PC-3 (cell line): ENCODE data around the gene RORB. TPM values are rescaled to one million over a fixed set of nuclear protein-coding genes. Genes with fewer than 3 reads are reported as not detected.
A peak's percentile ranks its signal among the peaks of the same experiment; 100 is the strongest.

ENCODE experiments used
- ATAC-seq: fragments of 200-7000 bp; cut with Tn5 transposase; 2 replicates; pipeline ENCODE4 v1.9.1; 2020; ENCODE audit warnings: mild to moderate bottlenecking, moderate library complexity
- BruUV-seq: library from RNA; stranded (reverse); fragments of 400-500 nt; replicated peaks from 2 replicates; lab custom pipeline; 2021; lab: Mats Ljungman, UMichigan
- CTCF ChIA-PET: fragments of 300-600 bp; sonication (Branson Sonifier 250); formaldehyde crosslinking; loops from one replicate; lab custom pipeline; 2022; ENCODE audit warnings: antibody characterized with exemption; lab: Charles Lee
- POLR2A ChIA-PET: fragments of 300-600 bp; sonication (Branson Sonifier 250); formaldehyde crosslinking; loops from one replicate; lab custom pipeline; 2022; ENCODE audit warnings: antibody characterized with exemption; ENCODE audit not compliant: unreplicated experiment; lab: Charles Lee
- DNase-seq: peaks from one replicate; pipeline ENCODE4 v3.0.0-alpha.2; 2015
- H2AFZ ChIP-seq: fragments of 300-600 bp; sonication (generic); 2 replicates; pipeline ENCODE4 v1.6.0; 2016; ENCODE audit warnings: antibody characterized with exemption, low read length
- H3F3A ChIP-seq: fragments of 300-600 bp; sonication (generic); one replicate; pipeline ENCODE4 v1.6.0; 2017; ENCODE audit warnings: antibody characterized with exemption, low read length, control low read depth, mild to moderate bottlenecking; ENCODE audit not compliant: unreplicated experiment
- H3K27ac ChIP-seq: fragments of 300-600 bp; sonication (generic); 2 replicates; pipeline ENCODE4 v1.5.1; 2016; ENCODE audit warnings: mild to moderate bottlenecking, low read length
- H3K27me3 ChIP-seq: fragments of 300-600 bp; sonication (generic); 2 replicates; pipeline ENCODE4 v1.6.1; 2016; ENCODE audit warnings: low read length, mixed read lengths
- H3K36me3 ChIP-seq: fragments of 300-600 bp; sonication (generic); 2 replicates; pipeline ENCODE4 v1.6.1; 2016; ENCODE audit warnings: low read depth, mixed run types, low read length, mixed read lengths
- H3K4me1 ChIP-seq: fragments of 300-600 bp; sonication (generic); 2 replicates; pipeline ENCODE4 v1.5.1; 2016; ENCODE audit warnings: low read length; ENCODE audit not compliant: insufficient read depth
- H3K4me2 ChIP-seq: fragments of 300-600 bp; sonication (generic); 2 replicates; pipeline ENCODE4 v1.6.0; 2016; ENCODE audit warnings: low read length
- H3K4me3 ChIP-seq: fragments of 300-600 bp; sonication (generic); 2 replicates; pipeline ENCODE4 v1.5.1; 2016; ENCODE audit warnings: mild to moderate bottlenecking, low read length, mixed read lengths
- H3K79me2 ChIP-seq: fragments of 300-600 bp; sonication (generic); 2 replicates; pipeline ENCODE4 v1.6.1; 2017; ENCODE audit warnings: low read length, mixed read lengths
- H3K9ac ChIP-seq: fragments of 300-600 bp; sonication (generic); 2 replicates; pipeline ENCODE4 v1.6.0; 2016; ENCODE audit warnings: mild to moderate bottlenecking, low read length
- H3K9me2 ChIP-seq: fragments of 300-600 bp; sonication (generic); replicated peaks from 2 replicates; pipeline ENCODE4 v1.6.1; 2016; ENCODE audit warnings: mixed run types, low read length, mixed read lengths
- H3K9me3 ChIP-seq: fragments of 300-600 bp; sonication (generic); 2 replicates; pipeline ENCODE4 v1.6.1; 2016; ENCODE audit warnings: low read length, mixed read lengths
- H4K20me1 ChIP-seq: fragments of 300-600 bp; sonication (generic); 2 replicates; pipeline ENCODE4 v1.6.1; 2016; ENCODE audit warnings: low read length, mixed read lengths
- EZH2 ChIP-seq: fragments of 300-600 bp; sonication (generic); IDR thresholded peaks from one replicate; pipeline ENCODE4 v1.6.1; 2017; ENCODE audit warnings: antibody characterized with exemption, mild to moderate bottlenecking, low read length; ENCODE audit not compliant: unreplicated experiment
- EZH2phosphoT487 ChIP-seq: fragments of 300-600 bp; sonication (generic); IDR thresholded peaks from 2 replicates; pipeline ENCODE4 v1.6.1; 2018; ENCODE audit warnings: mild to moderate bottlenecking, antibody characterized with exemption, low read length, borderline replicate concordance
- intact Hi-C: fragments of 100-400 bp; cut with micrococcal nuclease; formaldehyde crosslinking; loops from 2 replicates; pipeline ENCODE4 v1.9.0; 2023
- total RNA-seq: library from RNA; depleted of rRNA; stranded (reverse); fragments of >200 nt; gene quantifications from 2 replicates; pipeline ENCODE4 v1.2.3, GENCODE V29; 2014
- TF ChIP-seq, protein P1 (sequence below): fragments of 300-600 bp; sonication (generic); conservative IDR thresholded peaks from 2 replicates; pipeline ENCODE4 v1.5.1; 2017; ENCODE audit warnings: antibody characterized with exemption, low read depth, mild to moderate bottlenecking, low read length

RORB gene
- total RNA-seq, 1 experiment from 2014 or later, result not detected

DNA sequence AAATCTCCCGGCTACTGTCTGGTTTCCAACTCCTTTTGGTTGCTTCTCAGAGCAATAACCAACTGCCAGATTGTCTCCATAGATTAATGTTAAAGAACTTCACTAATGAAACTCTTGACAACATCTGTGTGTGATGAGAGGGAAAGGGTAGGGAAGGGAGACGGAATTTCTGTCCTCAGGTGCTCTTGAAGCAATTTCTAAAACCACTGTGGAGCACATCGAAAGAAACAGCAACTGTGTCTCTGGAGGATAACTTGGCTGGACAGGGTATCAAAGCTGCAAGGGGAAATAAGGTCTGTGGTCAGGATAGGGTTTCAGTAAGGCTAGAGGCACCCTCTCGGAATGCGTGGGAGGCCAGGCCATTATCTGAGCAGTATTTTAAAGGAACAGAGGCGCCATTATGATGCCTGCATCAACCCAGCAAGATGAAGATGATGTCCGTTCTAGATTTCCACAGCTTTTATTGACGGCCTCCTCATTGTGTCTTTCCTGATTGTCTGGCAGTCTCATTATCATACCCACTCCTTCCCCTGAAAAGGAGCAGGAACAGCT lies 76.6 kb downstream of the RORB start:
- CTCF ChIA-PET, result no interaction called here
- POLR2A ChIA-PET, result no interaction called here
- BruUV-seq, result no TSS peak

DNA sequence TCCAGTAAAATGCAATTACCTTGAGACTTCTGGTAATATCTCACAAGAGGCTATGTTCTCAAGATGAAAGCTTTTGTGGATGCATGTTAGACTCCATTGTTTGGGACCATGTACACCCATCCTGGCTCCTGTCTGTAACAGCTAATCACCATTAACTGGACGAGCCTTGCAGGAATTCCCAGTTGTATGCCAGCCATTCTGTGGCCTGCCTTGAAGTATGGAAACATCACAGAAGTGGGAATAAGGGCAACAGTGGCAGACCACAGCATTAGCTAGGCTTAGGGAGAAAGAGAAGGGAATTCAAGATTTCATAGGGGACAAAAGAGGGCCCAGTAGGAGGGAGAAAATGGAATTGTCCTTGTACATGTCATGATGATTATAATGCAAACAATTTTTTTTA lies 79.0 kb downstream of the RORB start:
- ChIA-PET CTCF (no interaction called here), POLR2A (no interaction called here)
- ATAC-seq, result no peak
- no peak overlapping the region for H2AFZ ChIP-seq
- no peaks in the 10 kb centered on the region for H3K9me2 ChIP-seq
- no peak overlapping the region for H3K9ac ChIP-seq
- no peaks in the 10 kb centered on the region; the same call in 1 of the 2 replicates for H3K27me3 ChIP-seq
- TF ChIP-seq, protein P1, sequence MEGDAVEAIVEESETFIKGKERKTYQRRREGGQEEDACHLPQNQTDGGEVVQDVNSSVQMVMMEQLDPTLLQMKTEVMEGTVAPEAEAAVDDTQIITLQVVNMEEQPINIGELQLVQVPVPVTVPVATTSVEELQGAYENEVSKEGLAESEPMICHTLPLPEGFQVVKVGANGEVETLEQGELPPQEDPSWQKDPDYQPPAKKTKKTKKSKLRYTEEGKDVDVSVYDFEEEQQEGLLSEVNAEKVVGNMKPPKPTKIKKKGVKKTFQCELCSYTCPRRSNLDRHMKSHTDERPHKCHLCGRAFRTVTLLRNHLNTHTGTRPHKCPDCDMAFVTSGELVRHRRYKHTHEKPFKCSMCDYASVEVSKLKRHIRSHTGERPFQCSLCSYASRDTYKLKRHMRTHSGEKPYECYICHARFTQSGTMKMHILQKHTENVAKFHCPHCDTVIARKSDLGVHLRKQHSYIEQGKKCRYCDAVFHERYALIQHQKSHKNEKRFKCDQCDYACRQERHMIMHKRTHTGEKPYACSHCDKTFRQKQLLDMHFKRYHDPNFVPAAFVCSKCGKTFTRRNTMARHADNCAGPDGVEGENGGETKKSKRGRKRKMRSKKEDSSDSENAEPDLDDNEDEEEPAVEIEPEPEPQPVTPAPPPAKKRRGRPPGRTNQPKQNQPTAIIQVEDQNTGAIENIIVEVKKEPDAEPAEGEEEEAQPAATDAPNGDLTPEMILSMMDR, result no peak
- TF ChIP-seq EZH2, result no peak
- no peak for TF ChIP-seq EZH2phosphoT487
- H3F3A ChIP-seq, result no peaks in the 10 kb centered on the region
- no peaks in the 10 kb centered on the region for H4K20me1 ChIP-seq
- H3K36me3 ChIP-seq, result no peaks in the 10 kb centered on the region
- H3K4me2 ChIP-seq, result no peak overlapping the region
- no peaks in the 10 kb centered on the region for H3K4me1 ChIP-seq
- intact Hi-C loops, result loop anchor here (10.0 kb wide), 1 partner anchor 1371 kb away; no protein-coding TSS in a partner anchor
- H3K4me3 ChIP-seq, result no peak overlapping the region
- H3K27ac ChIP-seq, result no peak overlapping the region
- BruUV-seq, result no TSS peak
- H3K9me3 ChIP-seq, result no peaks in the 10 kb centered on the region
- H3K79me2 ChIP-seq, result no peaks in the 10 kb centered on the region
- DNase-seq, result no peak

More for the DNA sequence above, 76.6 kb downstream of the RORB start:
- Histone ChIP-seq H3K9me3 (no peaks in the 10 kb centered on the region), H3K9me2 (no peaks in the 10 kb centered on the region), H3K27ac (no peak overlapping the region), H3K4me3 (no peak overlapping the region), H4K20me1 (no peaks in the 10 kb centered on the region), H3K4me1 (no peaks in the 10 kb centered on the region), H2AFZ (no peak overlapping the region), H3K9ac (no peak overlapping the region), H3K36me3 (no peaks in the 10 kb centered on the region), H3K4me2 (no peak overlapping the region), H3F3A (no peaks in the 10 kb centered on the region), H3K27me3 (no peaks in the 10 kb centered on the region; the same call in 1 of the 2 replicates), H3K79me2 (no peaks in the 10 kb centered on the region)
- no peak for TF ChIP-seq EZH2
- no peak for TF ChIP-seq EZH2phosphoT487
- TF ChIP-seq, protein P1, result no peak
- ATAC-seq, result no peak
- DNase-seq, result no peak
- intact Hi-C loops, result loop anchor here (5.0 to 10.0 kb wide), 2 partner anchors 891 to 1369 kb away; no protein-coding TSS in a partner anchor

DNA sequence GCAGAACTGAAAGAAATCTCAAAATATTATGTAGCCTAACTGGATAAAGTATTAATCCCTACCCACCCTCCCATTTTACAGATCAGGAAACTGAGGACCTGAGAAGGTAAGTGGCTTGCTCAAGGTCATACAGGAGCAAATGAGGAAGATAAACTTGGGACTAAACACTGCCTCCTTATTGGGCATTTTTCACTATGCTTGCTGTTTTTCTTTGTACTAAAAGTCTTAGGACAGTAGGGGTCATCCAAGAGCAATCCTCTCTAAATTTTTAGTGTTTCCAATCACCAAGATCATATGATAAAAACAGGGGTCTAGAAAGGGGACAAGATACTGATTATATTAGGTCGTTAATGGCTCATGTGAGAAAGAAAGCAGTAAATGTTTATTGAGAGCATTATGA lies 80.8 kb downstream of the RORB start:
- no peak for ATAC-seq
- Histone ChIP-seq H4K20me1 (no peaks in the 10 kb centered on the region), H3F3A (no peaks in the 10 kb centered on the region), H3K9me2 (no peaks in the 10 kb centered on the region), H3K4me1 (no peaks in the 10 kb centered on the region), H3K27me3 (no peaks in the 10 kb centered on the region; the same call in 1 of the 2 replicates), H3K4me2 (no peak overlapping the region), H3K9me3 (no peaks in the 10 kb centered on the region), H3K27ac (no peak overlapping the region), H2AFZ (no peak overlapping the region), H3K36me3 (no peaks in the 10 kb centered on the region), H3K79me2 (no peaks in the 10 kb centered on the region), H3K9ac (no peak overlapping the region), H3K4me3 (no peak overlapping the region)
- BruUV-seq, result no TSS peak
- ChIA-PET POLR2A (no interaction called here), CTCF (no interaction called here)
- intact Hi-C loops, result loop anchor here (10.0 kb wide), 1 partner anchor 1373 kb away; no protein-coding TSS in a partner anchor
- TF ChIP-seq, protein P1, result peak; percentile 33; the same call in 1 of the 2 replicates
- no peak for TF ChIP-seq EZH2phosphoT487
- DNase-seq, result peak; percentile 1
